GM12873 (cell line): Measurements from ENCODE around the gene DHX34.

ENCODE experiments used
- TF ChIP-seq, protein P1 (sequence below): IDR thresholded peaks from 2 replicates; pipeline ENCODE4 v1.5.1; 2012; ENCODE audit warnings: low read depth, mild to moderate bottlenecking, moderate library complexity, low read length, control low read depth; ENCODE audit not compliant: insufficient read depth; ENCODE audit errors: missing control alignments

Gene DHX34, protein sequence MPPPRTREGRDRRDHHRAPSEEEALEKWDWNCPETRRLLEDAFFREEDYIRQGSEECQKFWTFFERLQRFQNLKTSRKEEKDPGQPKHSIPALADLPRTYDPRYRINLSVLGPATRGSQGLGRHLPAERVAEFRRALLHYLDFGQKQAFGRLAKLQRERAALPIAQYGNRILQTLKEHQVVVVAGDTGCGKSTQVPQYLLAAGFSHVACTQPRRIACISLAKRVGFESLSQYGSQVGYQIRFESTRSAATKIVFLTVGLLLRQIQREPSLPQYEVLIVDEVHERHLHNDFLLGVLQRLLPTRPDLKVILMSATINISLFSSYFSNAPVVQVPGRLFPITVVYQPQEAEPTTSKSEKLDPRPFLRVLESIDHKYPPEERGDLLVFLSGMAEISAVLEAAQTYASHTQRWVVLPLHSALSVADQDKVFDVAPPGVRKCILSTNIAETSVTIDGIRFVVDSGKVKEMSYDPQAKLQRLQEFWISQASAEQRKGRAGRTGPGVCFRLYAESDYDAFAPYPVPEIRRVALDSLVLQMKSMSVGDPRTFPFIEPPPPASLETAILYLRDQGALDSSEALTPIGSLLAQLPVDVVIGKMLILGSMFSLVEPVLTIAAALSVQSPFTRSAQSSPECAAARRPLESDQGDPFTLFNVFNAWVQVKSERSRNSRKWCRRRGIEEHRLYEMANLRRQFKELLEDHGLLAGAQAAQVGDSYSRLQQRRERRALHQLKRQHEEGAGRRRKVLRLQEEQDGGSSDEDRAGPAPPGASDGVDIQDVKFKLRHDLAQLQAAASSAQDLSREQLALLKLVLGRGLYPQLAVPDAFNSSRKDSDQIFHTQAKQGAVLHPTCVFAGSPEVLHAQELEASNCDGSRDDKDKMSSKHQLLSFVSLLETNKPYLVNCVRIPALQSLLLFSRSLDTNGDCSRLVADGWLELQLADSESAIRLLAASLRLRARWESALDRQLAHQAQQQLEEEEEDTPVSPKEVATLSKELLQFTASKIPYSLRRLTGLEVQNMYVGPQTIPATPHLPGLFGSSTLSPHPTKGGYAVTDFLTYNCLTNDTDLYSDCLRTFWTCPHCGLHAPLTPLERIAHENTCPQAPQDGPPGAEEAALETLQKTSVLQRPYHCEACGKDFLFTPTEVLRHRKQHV

DNA sequence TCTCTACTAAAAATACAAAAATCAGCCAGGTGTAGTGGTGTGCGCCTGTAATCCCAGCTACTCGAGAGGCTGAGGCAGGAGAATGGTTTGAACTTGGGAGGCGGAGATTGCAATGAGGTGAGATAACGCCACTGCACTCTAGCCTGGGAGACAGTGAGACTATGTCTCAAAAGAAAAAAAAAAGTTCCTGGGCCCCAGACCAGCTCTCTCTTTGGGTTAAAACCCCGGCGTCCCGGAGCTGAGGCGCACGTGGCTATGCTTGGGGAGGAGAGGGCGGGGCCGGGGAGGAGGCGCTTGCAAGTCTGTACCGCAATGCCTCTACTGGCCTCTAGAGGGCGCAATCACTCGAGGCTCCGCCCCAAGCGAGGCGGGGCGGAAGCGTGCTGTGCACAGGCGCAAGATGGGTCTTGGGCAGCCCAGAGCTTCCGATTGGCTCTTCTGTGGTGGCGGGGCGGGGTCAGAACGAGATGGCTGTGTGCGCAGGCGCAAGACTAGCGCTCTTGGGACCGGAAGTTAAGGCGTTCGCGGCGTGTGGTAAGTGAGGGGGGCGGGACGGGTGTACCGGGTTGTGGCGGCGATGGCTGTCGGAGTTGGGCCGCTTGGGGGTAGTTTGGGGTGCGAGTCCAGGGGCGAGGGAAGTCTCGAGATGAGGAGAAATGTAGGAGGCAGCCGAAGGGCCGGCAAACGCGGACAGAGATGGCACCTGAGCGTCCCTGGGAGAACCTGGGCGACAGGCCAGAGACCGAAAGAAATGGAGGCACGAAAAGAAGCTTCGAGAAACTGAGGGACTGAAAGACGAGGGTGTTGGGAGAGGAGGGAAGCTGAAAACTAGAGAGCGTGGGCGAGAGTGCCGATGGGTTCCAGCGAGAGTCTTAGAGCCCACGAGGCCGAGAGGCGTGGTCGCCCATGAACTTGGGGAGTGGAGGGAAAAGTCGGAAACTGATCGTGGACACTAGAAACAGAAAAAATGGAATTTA, at the start of gene DHX34:
DHX34 (plus strand) TSS at position 497 of the 977 bp plus-strand sequence. CDS start 3,716 bp downstream, outside the sequence.
- TF ChIP-seq, protein P1, sequence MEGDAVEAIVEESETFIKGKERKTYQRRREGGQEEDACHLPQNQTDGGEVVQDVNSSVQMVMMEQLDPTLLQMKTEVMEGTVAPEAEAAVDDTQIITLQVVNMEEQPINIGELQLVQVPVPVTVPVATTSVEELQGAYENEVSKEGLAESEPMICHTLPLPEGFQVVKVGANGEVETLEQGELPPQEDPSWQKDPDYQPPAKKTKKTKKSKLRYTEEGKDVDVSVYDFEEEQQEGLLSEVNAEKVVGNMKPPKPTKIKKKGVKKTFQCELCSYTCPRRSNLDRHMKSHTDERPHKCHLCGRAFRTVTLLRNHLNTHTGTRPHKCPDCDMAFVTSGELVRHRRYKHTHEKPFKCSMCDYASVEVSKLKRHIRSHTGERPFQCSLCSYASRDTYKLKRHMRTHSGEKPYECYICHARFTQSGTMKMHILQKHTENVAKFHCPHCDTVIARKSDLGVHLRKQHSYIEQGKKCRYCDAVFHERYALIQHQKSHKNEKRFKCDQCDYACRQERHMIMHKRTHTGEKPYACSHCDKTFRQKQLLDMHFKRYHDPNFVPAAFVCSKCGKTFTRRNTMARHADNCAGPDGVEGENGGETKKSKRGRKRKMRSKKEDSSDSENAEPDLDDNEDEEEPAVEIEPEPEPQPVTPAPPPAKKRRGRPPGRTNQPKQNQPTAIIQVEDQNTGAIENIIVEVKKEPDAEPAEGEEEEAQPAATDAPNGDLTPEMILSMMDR = peak; percentile 97

DNA sequence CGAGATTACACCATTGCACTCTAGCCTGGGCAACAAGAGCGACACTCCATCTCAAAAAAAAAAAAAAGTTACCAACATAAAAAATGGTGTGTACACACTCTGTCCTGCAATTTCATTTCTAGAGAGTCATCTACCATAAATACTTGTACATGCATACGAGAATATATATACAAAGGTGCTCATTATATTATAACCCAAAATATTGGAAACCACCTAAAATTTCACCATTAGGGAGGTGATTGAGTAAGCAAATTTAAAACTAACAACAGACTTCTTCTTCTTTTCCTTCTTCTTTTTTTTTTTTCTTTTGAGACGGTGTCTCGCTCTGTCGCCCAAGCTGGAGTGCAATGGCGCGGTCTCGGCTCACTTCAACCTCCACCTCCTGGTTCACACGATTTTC, 46.9 kb upstream of the DHX34 start:
- TF ChIP-seq, protein P1 = no peak

DNA sequence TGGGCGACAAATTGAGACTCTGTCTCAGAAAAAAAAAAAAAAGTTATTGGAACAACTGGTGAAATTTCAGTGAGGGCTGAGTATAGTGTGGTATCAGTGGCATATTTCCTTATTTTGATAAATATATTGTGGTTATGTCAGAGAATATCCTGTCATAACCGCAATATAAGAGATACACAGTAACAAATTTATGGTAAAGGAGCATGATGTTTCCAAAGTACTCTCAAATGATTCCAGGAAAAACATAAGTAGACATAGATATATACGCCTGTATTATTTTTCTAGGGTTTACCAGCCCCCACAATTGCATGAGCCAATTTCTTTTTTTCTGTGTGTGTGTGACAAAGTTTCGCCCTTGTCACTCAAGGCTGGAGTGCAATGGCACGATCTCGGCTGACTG, 45.1 kb upstream of the DHX34 start:
- TF ChIP-seq, protein P1 = no peak

DNA sequence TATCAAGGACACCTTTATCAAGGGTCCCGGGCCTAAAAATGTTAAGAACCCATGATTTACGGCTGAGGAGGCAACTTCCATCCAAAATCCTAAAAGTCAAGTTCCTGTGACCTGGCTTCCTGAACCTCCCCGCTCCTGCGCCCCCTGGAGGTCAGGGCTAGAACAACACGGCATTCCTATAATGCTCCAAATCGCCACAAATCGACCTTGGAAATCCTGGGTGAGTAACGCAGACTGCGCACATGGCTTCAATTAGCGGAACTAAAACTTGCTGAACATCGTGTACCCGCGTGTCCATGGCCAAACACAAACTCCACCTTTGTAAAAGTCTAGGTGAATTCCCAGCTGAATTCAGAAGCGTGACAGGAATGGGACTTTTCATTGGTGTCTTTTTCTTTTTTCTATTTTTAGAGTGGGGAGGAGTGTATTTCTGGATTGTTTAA, 43.8 kb upstream of the DHX34 start:
- TF ChIP-seq, protein P1 = peak; percentile 97

DNA sequence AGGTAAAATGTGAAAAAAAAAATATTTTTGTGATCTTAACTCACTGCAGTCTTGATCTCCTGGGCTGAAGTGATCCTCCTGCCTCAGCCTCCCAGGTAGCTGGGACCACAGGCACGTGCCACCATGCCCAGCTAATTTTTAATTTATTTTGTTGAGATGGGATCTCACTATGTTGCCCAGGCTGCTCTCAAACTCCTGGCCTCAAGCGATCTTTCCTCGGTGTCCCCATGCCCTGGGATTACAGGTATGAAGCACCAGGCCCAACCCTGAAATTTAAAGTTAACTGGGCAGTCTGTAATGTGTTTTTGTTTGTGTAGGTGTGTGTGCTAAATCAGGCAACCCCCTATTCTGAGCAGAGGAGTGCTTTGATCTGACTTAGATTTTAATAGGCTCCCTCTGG, 42.8 kb upstream of the DHX34 start:
- TF ChIP-seq, protein P1 = no peak

DNA sequence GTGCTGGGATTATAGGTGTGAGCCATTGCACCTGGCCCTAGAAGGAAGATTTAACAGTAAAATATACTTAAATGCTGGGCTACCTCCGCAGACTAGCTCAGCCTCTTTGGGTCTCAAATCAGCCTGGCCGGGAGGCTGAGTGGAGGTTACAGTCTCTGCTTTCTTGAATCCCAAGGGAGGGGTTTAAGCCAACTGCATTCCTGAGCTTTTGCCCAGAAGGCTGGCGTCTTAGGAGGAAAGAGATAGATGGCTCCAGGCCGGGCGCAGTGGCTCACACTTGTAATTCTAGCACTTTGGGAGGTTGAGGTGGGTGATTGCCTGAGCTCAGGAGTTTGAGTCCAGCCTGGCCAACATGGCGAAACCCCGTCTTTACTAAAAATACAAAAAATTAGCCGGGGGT, 40.1 kb upstream of the DHX34 start:
- TF ChIP-seq, protein P1 = no peak
